Measurements from ENCODE around the gene YAP1.

GRCh38 chr11:102260241-102260640 lies 150.0 kb downstream of the YAP1 start:
- no peak for TF ChIP-seq TAF1 (IDR thresholded peaks at IDR 0.05; ENCODE audit: borderline replicate concordance, low read depth, low read length)
- no peak for TF ChIP-seq POLR2A (IDR thresholded peaks at IDR 0.05; ENCODE audit: low read depth, low read length)
- TF ChIP-seq POLR2AphosphoS5 (IDR thresholded peaks at IDR 0.05; ENCODE audit: low read depth, low read length), result no peak

All from GM12892 (cell line).